DND-41 (cell line): ENCODE measurements around the gene SLC30A2.

Experiments used
- ATAC-seq: fragments of 200-7000 bp; cut with Tn5 transposase; 3 replicates; pipeline ENCODE4 v1.9.1; 2021; ENCODE audit warnings: low read depth; ENCODE audit not compliant: insufficient read depth
- DNase-seq: peaks from one replicate; pipeline ENCODE4 v3.0.0-alpha.2; 2020
- H2AFZ ChIP-seq: 2 replicates; pipeline ENCODE4 v1.6.0; 2012; ENCODE audit warnings: low read depth, low read length
- H3K27ac ChIP-seq: 2 replicates; pipeline ENCODE4 v1.5.1; 2012; ENCODE audit warnings: low read length, inconsistent platforms
- H3K27me3 ChIP-seq: fragments of 200-600 bp; sonication (generic); 2 replicates; pipeline ENCODE4 v1.6.0; 2012; ENCODE audit warnings: low read length, mild to moderate bottlenecking, inconsistent platforms; ENCODE audit not compliant: insufficient read depth, poor library complexity
- H3K36me3 ChIP-seq: 2 replicates; pipeline ENCODE4 v1.5.1; 2012; ENCODE audit warnings: low read length, inconsistent platforms; ENCODE audit not compliant: insufficient read depth
- H3K4me1 ChIP-seq: 2 replicates; pipeline ENCODE4 v1.5.1; 2012; ENCODE audit warnings: mild to moderate bottlenecking, low read length; ENCODE audit not compliant: insufficient read depth
- H3K4me2 ChIP-seq: 2 replicates; pipeline ENCODE4 v1.6.0; 2012; ENCODE audit warnings: mild to moderate bottlenecking, moderate library complexity, low read length, inconsistent platforms; ENCODE audit not compliant: insufficient read depth
- H3K4me3 ChIP-seq, 2 experiments: fragments of 200-600 bp in 1 of 2; shearing (Covaris generic) in 1 of 2; 2 replicates each; pipeline ENCODE4 v1.5.1; 2012 to 2016; ENCODE audit warnings: inconsistent platforms in 2 of 2, low read length in 2 of 2, mild to moderate bottlenecking in 2 of 2, low read depth in 1 of 2, moderate library complexity in 1 of 2
- H3K79me2 ChIP-seq: 2 replicates; pipeline ENCODE4 v1.6.0; 2012; ENCODE audit warnings: low read length, inconsistent platforms; ENCODE audit not compliant: insufficient read depth
- H3K9ac ChIP-seq: 2 replicates; pipeline ENCODE4 v1.6.0; 2012; ENCODE audit warnings: low read depth, mild to moderate bottlenecking, inconsistent platforms, low read length, moderate library complexity
- H3K9me3 ChIP-seq: 2 replicates; pipeline ENCODE4 v1.5.1; 2012; ENCODE audit warnings: low read length, moderate library complexity, mild to moderate bottlenecking, inconsistent platforms; ENCODE audit not compliant: insufficient read depth, severe bottlenecking
- H4K20me1 ChIP-seq: 2 replicates; pipeline ENCODE4 v1.6.0; 2012; ENCODE audit warnings: low read length; ENCODE audit not compliant: insufficient read depth
- EZH2 ChIP-seq: IDR thresholded peaks from 3 replicates; pipeline ENCODE4 v1.6.1; 2012; ENCODE audit warnings: borderline replicate concordance, low read depth, mild to moderate bottlenecking, moderate library complexity, low read length, inconsistent platforms; ENCODE audit not compliant: severe bottlenecking
- TF ChIP-seq, protein P1 (sequence below): IDR thresholded peaks from 2 replicates; pipeline ENCODE4 v1.5.1; 2012; ENCODE audit warnings: borderline replicate concordance, low read length, moderate library complexity, mild to moderate bottlenecking; ENCODE audit not compliant: poor library complexity, severe bottlenecking; ENCODE audit errors: extremely low read depth

Gene SLC30A2

DNA sequence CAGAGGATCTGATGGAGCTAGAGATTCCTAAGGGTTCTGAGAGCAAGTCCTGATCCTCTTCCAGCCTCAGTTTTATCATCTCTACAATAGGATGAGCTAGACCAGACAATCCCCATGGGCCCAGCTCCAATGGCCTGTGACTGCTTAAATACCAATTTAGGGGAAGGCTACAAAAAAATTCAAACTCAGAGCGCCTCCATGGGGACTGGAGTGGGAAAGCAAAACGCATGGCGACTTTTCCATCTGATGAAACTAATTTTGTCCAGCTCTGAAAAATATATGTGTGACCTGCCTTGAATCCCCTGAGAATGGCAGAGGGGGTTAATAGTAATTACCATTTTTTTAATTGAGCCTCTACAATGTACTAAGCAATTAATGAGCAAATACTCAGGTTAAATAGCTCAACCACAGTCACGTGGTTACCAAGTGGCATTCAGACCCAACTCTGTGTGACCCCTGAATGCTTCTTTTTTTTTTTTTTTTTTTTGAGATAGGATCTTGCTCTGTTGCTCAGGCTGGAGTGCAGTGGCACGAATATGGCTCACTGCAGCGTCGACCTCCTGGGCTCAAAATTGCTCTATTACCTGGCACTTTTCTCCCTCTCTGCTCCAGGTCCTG, 15.9 kb downstream of the SLC30A2 start:
- no peak overlapping the region for H3K27ac ChIP-seq
- no peaks in the 10 kb centered on the region for H3K79me2 ChIP-seq
- no peak overlapping the region for H3K4me3 ChIP-seq
- H3K36me3 ChIP-seq: no peaks in the 10 kb centered on the region
- no peak overlapping the region for H3K4me2 ChIP-seq
- no peak overlapping the region for H3K9ac ChIP-seq
- H4K20me1 ChIP-seq: no peaks in the 10 kb centered on the region; the same call in 1 of the 2 replicates
- peaks cover 8% of the 10 kb centered on the region for H3K4me1 ChIP-seq
- H3K27me3 ChIP-seq: peaks cover 4% of the 10 kb centered on the region
- no peak for TF ChIP-seq EZH2
- TF ChIP-seq, protein P1, sequence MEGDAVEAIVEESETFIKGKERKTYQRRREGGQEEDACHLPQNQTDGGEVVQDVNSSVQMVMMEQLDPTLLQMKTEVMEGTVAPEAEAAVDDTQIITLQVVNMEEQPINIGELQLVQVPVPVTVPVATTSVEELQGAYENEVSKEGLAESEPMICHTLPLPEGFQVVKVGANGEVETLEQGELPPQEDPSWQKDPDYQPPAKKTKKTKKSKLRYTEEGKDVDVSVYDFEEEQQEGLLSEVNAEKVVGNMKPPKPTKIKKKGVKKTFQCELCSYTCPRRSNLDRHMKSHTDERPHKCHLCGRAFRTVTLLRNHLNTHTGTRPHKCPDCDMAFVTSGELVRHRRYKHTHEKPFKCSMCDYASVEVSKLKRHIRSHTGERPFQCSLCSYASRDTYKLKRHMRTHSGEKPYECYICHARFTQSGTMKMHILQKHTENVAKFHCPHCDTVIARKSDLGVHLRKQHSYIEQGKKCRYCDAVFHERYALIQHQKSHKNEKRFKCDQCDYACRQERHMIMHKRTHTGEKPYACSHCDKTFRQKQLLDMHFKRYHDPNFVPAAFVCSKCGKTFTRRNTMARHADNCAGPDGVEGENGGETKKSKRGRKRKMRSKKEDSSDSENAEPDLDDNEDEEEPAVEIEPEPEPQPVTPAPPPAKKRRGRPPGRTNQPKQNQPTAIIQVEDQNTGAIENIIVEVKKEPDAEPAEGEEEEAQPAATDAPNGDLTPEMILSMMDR: peak; percentile 22
- no peak overlapping the region for H2AFZ ChIP-seq
- H3K9me3 ChIP-seq: no peaks in the 10 kb centered on the region
- no peak for DNase-seq
- ATAC-seq: no peak

DNA sequence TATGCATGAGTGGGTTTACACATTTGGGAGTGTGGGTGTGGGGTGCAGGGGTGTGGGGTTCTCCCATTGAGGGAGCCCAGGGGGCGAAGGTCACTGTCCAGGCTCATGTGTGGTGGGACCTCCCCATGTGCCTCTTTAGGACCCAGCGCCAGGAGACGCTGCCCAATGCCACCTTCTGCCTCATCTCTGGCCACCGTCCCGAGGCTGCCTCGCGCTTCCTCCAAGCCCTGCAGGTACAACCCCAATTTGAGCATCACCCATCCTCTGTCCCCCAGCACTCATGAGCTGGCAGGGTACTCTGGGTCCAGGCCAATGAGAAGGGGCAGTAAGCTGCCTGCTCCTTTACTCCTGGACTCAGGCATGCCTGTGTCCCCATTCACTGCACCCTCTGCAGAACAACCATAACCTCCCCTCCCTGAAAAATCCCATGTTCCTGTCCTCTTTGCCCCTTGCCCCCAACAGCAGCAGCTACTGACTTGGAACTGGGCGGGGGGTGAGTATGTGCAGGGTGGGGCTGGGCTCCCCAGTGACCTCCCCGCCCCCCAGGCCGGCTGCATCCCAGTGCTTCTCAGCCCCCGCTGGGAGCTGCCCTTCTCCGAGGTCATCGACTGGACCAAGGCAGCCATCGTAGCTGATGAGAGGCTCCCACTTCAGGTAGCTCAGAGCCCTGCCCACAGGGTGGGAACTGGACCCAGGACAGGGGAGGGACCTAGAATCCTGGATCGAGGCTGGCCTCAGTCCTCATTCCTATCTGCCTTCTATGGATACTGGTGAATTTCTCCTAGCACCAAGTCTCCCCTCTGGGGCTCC, 16.7 kb downstream of the SLC30A2 start:
- ATAC-seq (no peak), DNase-seq (no peak)
- no peaks in the 10 kb centered on the region for H3K36me3 ChIP-seq
- peaks cover under 1% of the 10 kb centered on the region; the same call in 1 of the 2 replicates for H3K4me1 ChIP-seq
- no peak overlapping the region for H2AFZ ChIP-seq
- no peak overlapping the region for H3K27ac ChIP-seq
- H3K4me2 ChIP-seq: no peak overlapping the region
- peaks cover 5% of the 10 kb centered on the region for H3K27me3 ChIP-seq
- TF ChIP-seq, protein P1: no peak
- no peak for TF ChIP-seq EZH2
- no peak overlapping the region for H3K9ac ChIP-seq
- H3K79me2 ChIP-seq: no peaks in the 10 kb centered on the region
- H3K4me3 ChIP-seq: no peak overlapping the region
- no peaks in the 10 kb centered on the region for H3K9me3 ChIP-seq
- H4K20me1 ChIP-seq: no peaks in the 10 kb centered on the region; the same call in 1 of the 2 replicates

- Histone ChIP-seq H2AFZ (no peak overlapping the region), H3K27me3 (peaks cover 5% of the 10 kb centered on the region), H3K9me3 (no peaks in the 10 kb centered on the region), H3K4me2 (no peak overlapping the region), H3K36me3 (no peaks in the 10 kb centered on the region), H3K9ac (no peak overlapping the region), H3K27ac (no peak overlapping the region), H3K79me2 (no peaks in the 10 kb centered on the region), H3K4me3 (no peak overlapping the region), H4K20me1 (no peaks in the 10 kb centered on the region; the same call in 1 of the 2 replicates), H3K4me1 (no peaks in the 10 kb centered on the region)
- ATAC-seq: no peak
- DNase-seq: no peak
- TF ChIP-seq, protein P1: no peak
- no peak for TF ChIP-seq EZH2
Measured at GRCh38 chr1:26028490-26028980, 17.4 kb downstream of the SLC30A2 start.
